Thoracic aorta (tissue), 2 donors: ENCODE results near the gene PAM16. TPM values are rescaled to one million over a fixed set of nuclear protein-coding genes. Genes with fewer than 3 reads are reported as not detected.

Experiments used
- ATAC-seq: fragments of 150-250 bp; one replicate; pipeline ENCODE4 v1.8.0; 2017; ENCODE audit warnings: low read depth; ENCODE audit not compliant: insufficient number of reproducible peaks, low FRiP score
- DNase-seq: peaks from one replicate; pipeline ENCODE4 v3.0.0-alpha.2; 2020; ENCODE audit warnings: low spot score
- H3K27ac ChIP-seq, 2 donors: fragments of 200-600 bp; sonication (generic); 1 replicate in 1 of 2; 2 replicates in 1 of 2; pipeline ENCODE4 v1.5.1; 2016; ENCODE audit warnings: mild to moderate bottlenecking in 2 of 2, moderate library complexity in 2 of 2
- H3K27me3 ChIP-seq: fragments of 200-600 bp; sonication (generic); replicated peaks from 2 replicates; pipeline ENCODE4 v1.6.0; 2016; ENCODE audit warnings: mild to moderate bottlenecking; ENCODE audit not compliant: insufficient read depth
- H3K36me3 ChIP-seq: fragments of 200-600 bp; sonication (generic); one replicate; pipeline ENCODE4 v1.5.1; 2016
- H3K4me1 ChIP-seq, 2 donors: fragments of 200-600 bp; sonication (generic); 1 replicate in 1 of 2; 2 replicates in 1 of 2; pipeline versions ENCODE4 v1.5.1 to v1.6.0; 2016; ENCODE audit warnings: low read depth in 2 of 2, mild to moderate bottlenecking in 1 of 2; ENCODE audit not compliant: control insufficient read depth in 1 of 2
- H3K4me3 ChIP-seq: fragments of 200-600 bp; sonication (generic); 2 replicates; pipeline ENCODE4 v1.5.1; 2016; ENCODE audit warnings: mild to moderate bottlenecking
- H3K9me3 ChIP-seq: fragments of 200-600 bp; sonication (generic); 2 replicates; pipeline ENCODE4 v1.5.1; 2016
- CTCF ChIP-seq: fragments of 200-600 bp; sonication (generic); IDR thresholded peaks from one replicate; pipeline ENCODE4 v1.5.1; 2019; ENCODE audit warnings: antibody characterized with exemption
- total RNA-seq, 2 donors: library from RNA; depleted of rRNA; stranded (reverse); fragments of >200 nt; gene quantifications; one replicate each; pipeline versions ENCODE4 v1.1.0 to v1.2.3, GENCODE V29; 2016

PAM16 gene
- total RNA-seq, 2 donors from 2014 or later = 18.4 to 21.1 TPM

- Histone ChIP-seq H3K9me3 (no peaks in the 10 kb centered on the region), H3K27ac (peak overlapping the region; percentile 94 to 99), H3K27me3 (no peaks in the 10 kb centered on the region), H3K36me3 (peaks cover 26% of the 10 kb centered on the region), H3K4me1 (peaks cover 67 to 100% of the 10 kb centered on the region in 2 donors), H3K4me3 (no peak overlapping the region)
- DNase-seq (no peak), ATAC-seq (no peak)
- no peak for TF ChIP-seq CTCF
Observed at GRCh38 chr16:4385066-4385788, 34.1 kb upstream of the PAM16 start.

DNA sequence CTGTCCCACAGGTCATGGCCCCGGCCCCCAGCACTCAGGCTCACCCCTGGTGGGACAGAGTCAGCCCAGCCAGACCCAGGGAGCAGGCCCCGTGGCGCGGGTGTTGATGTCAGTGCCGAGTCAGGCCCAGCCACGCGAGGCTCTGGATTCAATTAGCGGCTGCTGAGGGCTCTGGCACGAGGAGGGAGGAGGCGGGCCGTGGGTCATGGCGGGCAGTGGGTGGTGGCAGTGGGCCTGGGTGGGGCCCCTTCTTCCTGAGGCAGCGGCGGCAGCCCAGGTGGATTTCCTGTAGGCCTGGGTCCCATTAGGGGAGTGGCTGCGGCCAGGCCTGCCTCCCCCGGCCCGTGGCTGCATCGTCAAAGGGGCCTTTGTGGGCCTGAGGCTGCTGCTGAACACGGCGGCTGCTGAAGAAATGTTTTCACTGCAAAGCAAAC is 33.4 kb upstream of the PAM16 start:
- H3K36me3 ChIP-seq = peaks cover 26% of the 10 kb centered on the region
- no peak overlapping the region for H3K4me3 ChIP-seq
- H3K9me3 ChIP-seq = no peaks in the 10 kb centered on the region
- no peaks in the 10 kb centered on the region for H3K27me3 ChIP-seq
- TF ChIP-seq CTCF = no peak
- ATAC-seq (no peak), DNase-seq (no peak)
- peak overlapping the region; percentile 94 to 99 for H3K27ac ChIP-seq
- H3K4me1 ChIP-seq = peaks cover 68 to 100% of the 10 kb centered on the region in 2 donors

DNA sequence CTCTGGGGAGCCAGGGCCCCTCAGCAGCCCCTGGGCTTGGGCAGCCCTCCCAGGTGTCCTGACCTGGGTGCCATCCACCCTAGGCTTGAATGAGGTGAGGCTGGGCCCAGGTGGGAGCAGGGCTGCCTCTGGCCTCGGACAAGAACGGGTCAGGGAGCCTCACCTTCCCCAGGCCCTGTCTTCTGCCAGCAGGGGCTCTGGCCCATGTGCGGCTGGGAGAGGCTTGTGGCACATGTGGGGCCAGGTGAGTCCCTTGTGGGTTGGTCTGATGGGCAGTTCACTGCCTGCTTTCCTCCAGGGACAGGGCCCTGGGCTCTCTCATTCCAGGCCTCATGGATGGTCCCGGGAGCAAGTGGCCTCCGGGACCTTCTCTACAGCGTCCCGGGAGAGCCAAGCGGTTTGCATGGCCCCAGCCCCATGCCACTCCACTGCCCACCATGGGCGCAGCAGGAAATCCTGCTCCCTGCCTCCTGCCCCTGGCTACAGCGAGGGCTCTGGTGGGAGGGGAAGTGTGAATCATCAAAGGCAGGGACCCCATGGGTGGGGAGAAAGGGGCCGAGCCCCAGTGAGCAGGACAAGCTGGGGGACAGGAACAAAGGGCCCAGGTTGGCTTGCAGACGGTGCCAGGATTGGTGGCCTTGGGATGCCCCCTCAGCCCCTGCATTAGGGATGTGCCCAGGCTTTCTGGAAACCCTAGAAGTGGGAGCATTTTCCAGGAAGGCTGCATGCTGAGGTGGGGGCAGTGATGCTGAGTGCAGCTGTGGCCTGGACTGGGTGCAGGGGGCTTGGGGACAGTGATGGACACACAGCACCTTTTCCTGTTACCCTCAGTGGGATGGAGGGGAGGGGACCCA is 32.7 kb upstream of the PAM16 start:
- peaks cover 68 to 100% of the 10 kb centered on the region in 2 donors for H3K4me1 ChIP-seq
- DNase-seq (no peak), ATAC-seq (no peak)
- H3K27ac ChIP-seq = peak overlapping the region; percentile 94 to 99
- peaks cover 30% of the 10 kb centered on the region for H3K36me3 ChIP-seq
- H3K9me3 ChIP-seq = no peaks in the 10 kb centered on the region
- no peaks in the 10 kb centered on the region for H3K27me3 ChIP-seq
- H3K4me3 ChIP-seq = no peak overlapping the region
- TF ChIP-seq CTCF = no peak

DNA sequence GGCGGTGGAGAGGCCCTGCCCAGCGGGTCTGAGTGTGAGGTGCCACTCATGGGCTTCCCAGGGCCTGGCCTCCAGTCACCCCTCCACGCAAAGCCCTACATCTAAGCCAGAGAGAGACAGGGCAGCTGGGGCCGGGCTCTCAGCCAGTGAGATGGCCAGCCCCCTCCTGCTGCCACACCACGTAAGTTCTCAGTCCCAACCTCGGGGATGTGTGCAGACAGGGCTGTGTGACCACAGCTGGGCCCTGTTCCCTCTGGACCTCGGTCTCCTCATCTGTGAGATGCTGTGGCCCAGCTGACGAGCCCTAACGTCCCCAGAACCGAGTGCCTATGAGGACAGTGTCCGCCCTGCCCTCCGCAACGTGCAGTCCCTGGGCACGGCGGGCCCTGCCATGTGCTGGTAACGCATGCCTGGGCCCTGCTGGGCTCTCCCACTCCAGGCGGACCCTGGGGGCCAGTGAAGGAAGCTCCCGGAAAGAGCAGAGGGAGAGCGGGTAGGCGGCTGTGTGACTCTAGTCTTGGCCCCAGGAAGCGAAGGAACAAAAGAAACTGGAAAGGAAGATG is 31.8 kb upstream of the PAM16 start:
- ATAC-seq (no peak), DNase-seq (no peak)
- H3K36me3 ChIP-seq = peaks cover 30% of the 10 kb centered on the region
- TF ChIP-seq CTCF = no peak
- H3K4me3 ChIP-seq = no peak overlapping the region
- H3K27ac ChIP-seq = peak overlapping the region; percentile 94 to 99
- H3K4me1 ChIP-seq = peaks cover 71 to 100% of the 10 kb centered on the region in 2 donors
- no peaks in the 10 kb centered on the region for H3K27me3 ChIP-seq
- no peaks in the 10 kb centered on the region for H3K9me3 ChIP-seq
